Neural cell (in vitro differentiated cells): Measurements from ENCODE around the gene AKAP6.

Experiments used
- EZH2 ChIP-seq: fragments of 200-600, 300-800 bp; shearing (Covaris generic), sonication (generic); IDR thresholded peaks from 2 replicates; pipeline ENCODE4 v1.6.1; 2014; ENCODE audit warnings: antibody characterized with exemption, low read length, borderline replicate concordance, mild to moderate bottlenecking; ENCODE audit not compliant: insufficient read depth, poor library complexity, severe bottlenecking
- TF ChIP-seq, protein P1 (sequence below): fragments of 450-650 bp; IDR thresholded peaks from 2 replicates; pipeline ENCODE4 v1.5.1; 2014; ENCODE audit warnings: antibody characterized with exemption, mild to moderate bottlenecking, moderate library complexity; ENCODE audit not compliant: poor library complexity, severe bottlenecking

GRCh38 chr14:32762886-32763285 is 433.8 kb downstream of the AKAP6 start:
- TF ChIP-seq EZH2 = no peak
- TF ChIP-seq, protein P1, sequence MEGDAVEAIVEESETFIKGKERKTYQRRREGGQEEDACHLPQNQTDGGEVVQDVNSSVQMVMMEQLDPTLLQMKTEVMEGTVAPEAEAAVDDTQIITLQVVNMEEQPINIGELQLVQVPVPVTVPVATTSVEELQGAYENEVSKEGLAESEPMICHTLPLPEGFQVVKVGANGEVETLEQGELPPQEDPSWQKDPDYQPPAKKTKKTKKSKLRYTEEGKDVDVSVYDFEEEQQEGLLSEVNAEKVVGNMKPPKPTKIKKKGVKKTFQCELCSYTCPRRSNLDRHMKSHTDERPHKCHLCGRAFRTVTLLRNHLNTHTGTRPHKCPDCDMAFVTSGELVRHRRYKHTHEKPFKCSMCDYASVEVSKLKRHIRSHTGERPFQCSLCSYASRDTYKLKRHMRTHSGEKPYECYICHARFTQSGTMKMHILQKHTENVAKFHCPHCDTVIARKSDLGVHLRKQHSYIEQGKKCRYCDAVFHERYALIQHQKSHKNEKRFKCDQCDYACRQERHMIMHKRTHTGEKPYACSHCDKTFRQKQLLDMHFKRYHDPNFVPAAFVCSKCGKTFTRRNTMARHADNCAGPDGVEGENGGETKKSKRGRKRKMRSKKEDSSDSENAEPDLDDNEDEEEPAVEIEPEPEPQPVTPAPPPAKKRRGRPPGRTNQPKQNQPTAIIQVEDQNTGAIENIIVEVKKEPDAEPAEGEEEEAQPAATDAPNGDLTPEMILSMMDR = no peak
